NCI-H446 (cell line): ENCODE measurements around the gene LCN2.
"Not testable (repeated sequence)": the region's sequence is repeated elsewhere in the genome, so short reads cannot be mapped to it uniquely, and the experiment has no call there.

ENCODE experiments used
- DNase-seq, 2 experiments: peaks; one replicate each; lab custom pipeline; 2025; lab: John Stamatoyannopoulos, UW

LCN2 gene

GRCh38 chr9:128168731-128169308, 19.6 kb downstream of the LCN2 start:
- DNase-seq = no peak

- no peak for DNase-seq
These were observed 20.2 kb downstream of the LCN2 start for GRCh38 chr9:128169492-128169891.

GRCh38 chr9:128169925-128170324, 20.7 kb downstream of the LCN2 start:
- DNase-seq = no peak

GRCh38 chr9:128174062-128174461, 24.8 kb downstream of the LCN2 start:
- no peak for DNase-seq

GRCh38 chr9:128175102-128175563, 25.9 kb downstream of the LCN2 start:
- no peak for DNase-seq

- DNase-seq = no peak
These were observed 26.5 kb downstream of the LCN2 start for GRCh38 chr9:128175726-128176125.

GRCh38 chr9:128178806-128179431, 29.7 kb downstream of the LCN2 start:
- DNase-seq = no peak

GRCh38 chr9:128180001-128180400, 30.7 kb downstream of the LCN2 start:
- DNase-seq = no peak

- DNase-seq = no peak
These were observed 31.2 kb downstream of the LCN2 start for GRCh38 chr9:128180447-128180846.

- not testable (repeated sequence) for DNase-seq
These were observed 32.2 kb downstream of the LCN2 start for GRCh38 chr9:128181480-128181879.

GRCh38 chr9:128182893-128183588, 33.8 kb downstream of the LCN2 start:
- no peak for DNase-seq

GRCh38 chr9:128185979-128186965, 37.0 kb downstream of the LCN2 start:
- no peak for DNase-seq

GRCh38 chr9:128187361-128187760, 38.1 kb downstream of the LCN2 start:
- no peak for DNase-seq

GRCh38 chr9:128188209-128188608, 39.0 kb downstream of the LCN2 start:
- DNase-seq = no peak

GRCh38 chr9:128190013-128190412, 40.8 kb downstream of the LCN2 start:
- DNase-seq = no peak

- no peak for DNase-seq
These were observed 41.5 kb downstream of the LCN2 start for GRCh38 chr9:128190516-128191405.

- DNase-seq = peak; percentile 8 to 51
These were observed 42.3 kb downstream of the LCN2 start, which contains the start of gene CIZ1 for GRCh38 chr9:128191406-128192046. Gene CIZ1, minus strand, starts transcription at chr9:128191572. Its CDS starts 715 bp downstream, at chr9:128190857.

GRCh38 chr9:128192601-128193371, 43.5 kb downstream of the LCN2 start:
- DNase-seq = peak; percentile 69 to 89

- no peak for DNase-seq
These were observed 44.3 kb downstream of the LCN2 start for GRCh38 chr9:128193469-128194096.
